GM18870 (cell line): ENCODE data around the gene ARID1B.
A peak's percentile ranks its signal among the peaks of the same experiment; 100 is the strongest.
"Not testable (repeated sequence)": the region's sequence is repeated elsewhere in the genome, so short reads cannot be mapped to it uniquely, and the experiment has no call there.

Source experiments
- ATAC-seq: cut with Tn5 transposase; IDR thresholded peaks from one replicate; pipeline ENCODE4 v1.9.1; 2021; ENCODE audit warnings: moderate library complexity; ENCODE audit not compliant: unreplicated experiment

Gene ARID1B

DNA sequence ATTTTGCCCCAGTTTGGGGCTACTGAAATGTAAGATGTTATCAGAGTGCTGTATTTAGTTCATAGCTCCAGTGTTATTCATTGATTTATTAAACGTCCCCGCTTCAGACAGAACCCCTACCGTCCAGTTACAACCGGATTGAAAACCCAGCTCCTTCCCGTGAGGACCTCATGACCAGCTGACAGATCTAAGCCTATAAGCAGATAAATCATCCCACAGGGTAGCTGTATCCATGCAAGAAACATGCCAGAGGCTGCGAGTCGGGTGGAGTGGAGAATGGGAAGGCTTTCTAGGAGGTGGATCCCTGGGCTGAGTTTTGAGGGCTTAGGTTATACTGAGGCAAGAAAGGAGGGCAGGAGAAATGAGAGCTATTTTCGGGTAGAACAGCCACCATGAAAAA lies 260.0 kb downstream of the ARID1B start:
- ATAC-seq: no peak

DNA sequence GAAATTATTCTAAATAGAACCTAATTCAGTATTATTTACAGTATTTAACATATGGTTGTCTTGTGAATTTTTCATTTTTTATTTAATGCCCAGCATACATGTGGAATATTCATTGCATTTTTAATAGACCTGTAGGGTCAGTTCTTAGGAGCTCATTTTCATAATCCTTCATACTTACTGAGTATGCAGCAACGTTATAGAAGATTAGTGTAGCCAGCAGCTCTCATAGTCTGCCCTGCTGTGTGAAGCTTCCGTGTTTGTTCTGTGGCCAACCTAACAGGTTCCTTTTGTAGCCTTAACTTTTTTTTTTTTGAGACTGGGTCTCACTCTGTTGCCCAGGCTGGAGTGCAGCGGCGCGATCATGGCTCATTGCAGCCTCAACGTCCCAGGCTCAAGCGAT lies 261.4 kb downstream of the ARID1B start:
- no peak for ATAC-seq

GRCh38 chr6:157039639-157040038 lies 262.5 kb downstream of the ARID1B start:
- ATAC-seq: not testable (repeated sequence)

DNA sequence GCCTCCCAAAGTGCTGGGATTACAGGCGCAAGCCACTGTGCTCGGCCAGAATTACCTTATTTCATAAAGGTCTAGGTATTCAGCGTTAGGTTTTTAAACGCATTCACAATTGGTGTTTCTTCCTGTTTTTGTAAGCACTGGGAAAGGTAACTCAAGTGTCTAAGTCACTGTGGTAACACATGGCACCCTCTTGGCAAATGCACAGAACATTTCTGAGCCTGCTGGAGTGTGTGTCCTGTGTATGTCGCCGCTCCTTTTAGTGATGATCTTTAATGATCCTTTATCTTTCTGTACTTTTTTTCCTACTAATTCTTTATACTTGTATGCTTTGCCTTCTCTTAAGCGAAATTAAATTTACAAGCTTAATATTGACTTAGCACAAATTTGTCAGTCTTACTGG lies 263.0 kb downstream of the ARID1B start:
- no peak for ATAC-seq

GRCh38 chr6:157045831-157046454 lies 268.8 kb downstream of the ARID1B start:
- no peak for ATAC-seq

GRCh38 chr6:157046776-157047175 lies 269.6 kb downstream of the ARID1B start:
- ATAC-seq: no peak

GRCh38 chr6:157047328-157047727 lies 270.1 kb downstream of the ARID1B start:
- no peak for ATAC-seq

GRCh38 chr6:157047951-157048350 lies 270.8 kb downstream of the ARID1B start:
- no peak for ATAC-seq

DNA sequence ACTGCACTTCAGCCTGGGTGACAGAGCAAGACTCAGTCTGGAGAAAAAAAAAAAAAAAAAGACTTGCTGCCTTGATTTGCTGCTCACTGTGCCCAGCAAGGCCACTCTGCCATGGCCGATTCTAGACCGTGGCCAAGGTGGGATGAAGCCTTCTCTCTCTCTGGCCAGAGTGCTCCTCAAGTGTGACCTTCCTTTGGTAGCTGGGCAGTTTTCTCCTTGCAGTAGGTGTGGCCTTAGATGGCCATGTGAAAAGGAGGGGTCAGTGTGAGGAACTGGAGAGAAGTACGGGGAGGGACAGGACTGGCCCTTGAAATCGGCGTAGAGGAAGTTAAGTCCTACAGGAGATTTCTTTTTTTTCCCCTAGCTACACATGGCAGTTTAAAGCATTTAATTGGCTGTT lies 272.0 kb downstream of the ARID1B start:
- ATAC-seq: no peak

- no peak for ATAC-seq
Measured at GRCh38 chr6:157050537-157051265, 273.5 kb downstream of the ARID1B start.

- ATAC-seq: peak; percentile 75
Measured at GRCh38 chr6:157054531-157054979, 277.4 kb downstream of the ARID1B start.

DNA sequence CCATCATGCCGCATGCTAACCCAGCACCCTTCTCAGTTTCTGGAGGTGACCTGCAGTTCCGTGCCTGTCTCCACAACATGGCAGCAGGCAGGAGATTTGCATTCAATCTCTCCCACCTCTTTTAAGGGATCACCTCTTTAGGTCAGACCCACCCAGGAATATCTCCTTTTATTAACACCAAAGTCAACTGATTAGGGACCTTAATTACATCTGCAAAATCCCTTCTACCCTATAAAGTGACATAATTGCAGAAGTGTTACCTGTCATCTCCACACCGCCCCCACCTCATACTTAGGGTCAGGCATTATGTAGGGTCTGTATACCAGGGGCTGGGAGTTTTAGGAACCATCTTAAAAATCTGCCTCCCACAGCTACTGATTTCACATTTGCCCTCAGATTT lies 278.7 kb downstream of the ARID1B start:
- ATAC-seq: no peak

GRCh38 chr6:157056275-157056674 lies 279.1 kb downstream of the ARID1B start:
- ATAC-seq: no peak

GRCh38 chr6:157058574-157058973 lies 281.4 kb downstream of the ARID1B start:
- ATAC-seq: no peak

- ATAC-seq: no peak
Measured at GRCh38 chr6:157059781-157060180, 282.6 kb downstream of the ARID1B start.

DNA sequence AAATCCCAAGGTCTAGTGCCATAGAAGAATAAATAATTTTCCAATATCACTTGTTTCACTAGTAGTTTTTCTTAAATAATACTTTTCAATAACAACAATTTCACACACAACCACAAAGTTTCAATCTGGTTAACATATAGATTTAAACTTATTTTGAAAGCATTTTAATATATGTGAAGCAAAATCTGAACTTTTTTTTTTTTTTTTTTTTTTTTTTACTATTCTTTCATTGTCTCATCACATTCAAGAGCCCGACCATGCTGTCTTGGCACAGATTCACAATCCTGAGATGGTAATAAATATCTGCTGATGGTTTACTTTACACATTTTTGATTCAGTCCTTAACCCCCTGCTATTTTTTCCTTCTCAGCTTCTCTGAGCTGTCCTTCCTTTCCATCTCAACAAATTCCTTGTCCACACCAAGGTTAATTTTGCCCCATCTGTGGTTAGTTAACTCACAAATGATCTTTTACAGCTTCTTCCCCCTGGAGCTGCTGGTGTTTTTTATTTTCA lies 283.3 kb downstream of the ARID1B start:
- ATAC-seq: no peak

DNA sequence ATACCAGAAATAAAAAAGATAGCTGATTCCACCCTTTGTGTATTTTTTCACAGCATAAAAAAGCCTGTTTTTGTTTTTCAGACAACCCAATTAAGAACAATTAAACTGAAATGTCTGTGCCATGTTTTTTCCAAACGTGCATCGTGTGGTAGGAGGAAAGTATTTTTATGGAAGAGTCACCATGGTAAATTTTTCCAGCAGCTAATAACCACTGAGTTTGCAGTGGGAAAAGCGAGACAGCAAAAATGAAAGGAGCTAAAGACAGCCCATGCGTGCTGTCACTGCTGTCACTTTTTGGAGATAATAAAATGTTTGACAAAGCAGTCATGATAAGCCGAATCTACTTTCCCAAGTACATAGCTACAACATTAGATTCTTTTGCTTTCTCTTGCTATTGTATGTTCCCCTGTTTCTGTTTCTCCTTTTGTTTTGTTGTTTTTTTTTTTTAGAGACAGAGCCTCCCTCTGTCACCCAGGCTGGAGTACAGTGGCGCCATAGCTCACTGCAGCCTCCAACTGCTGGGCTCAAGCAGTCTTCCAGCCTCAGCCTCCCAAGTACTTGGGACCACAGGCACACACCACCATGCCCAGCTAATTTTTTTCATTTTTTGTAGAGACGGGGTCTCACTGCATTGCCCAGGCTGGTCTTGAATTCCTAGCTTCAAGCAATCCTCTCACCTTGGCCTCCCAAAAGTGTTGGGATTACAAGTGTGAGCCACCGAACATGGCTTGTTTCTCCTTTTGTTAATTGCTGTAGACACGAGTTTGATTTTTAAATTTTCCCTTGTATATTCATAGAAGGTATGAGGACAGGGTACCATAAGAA lies 284.8 kb downstream of the ARID1B start:
- no peak for ATAC-seq

- ATAC-seq: no peak
Measured at GRCh38 chr6:157063176-157063905, 286.2 kb downstream of the ARID1B start.

DNA sequence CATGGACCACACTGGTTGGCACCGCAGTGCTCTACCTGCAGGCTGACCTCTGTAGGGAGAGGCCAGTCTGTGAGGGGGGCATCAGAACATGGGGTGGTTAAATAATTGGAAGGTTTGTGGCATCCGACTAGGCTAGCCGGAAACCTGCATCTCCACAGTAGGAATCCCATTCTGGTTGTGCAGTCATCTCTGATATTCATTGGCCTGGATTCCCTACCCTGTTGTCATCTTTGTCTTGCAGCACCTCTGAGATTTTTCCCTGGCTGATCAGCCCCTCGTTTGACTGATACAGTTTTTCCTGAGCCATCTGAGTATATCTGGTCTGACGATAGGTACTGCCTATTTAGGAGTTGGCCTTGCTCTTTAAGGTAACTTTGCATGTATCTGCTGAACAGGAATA lies 286.7 kb downstream of the ARID1B start:
- ATAC-seq: no peak

- ATAC-seq: no peak
Measured at GRCh38 chr6:157064502-157064901, 287.3 kb downstream of the ARID1B start.

DNA sequence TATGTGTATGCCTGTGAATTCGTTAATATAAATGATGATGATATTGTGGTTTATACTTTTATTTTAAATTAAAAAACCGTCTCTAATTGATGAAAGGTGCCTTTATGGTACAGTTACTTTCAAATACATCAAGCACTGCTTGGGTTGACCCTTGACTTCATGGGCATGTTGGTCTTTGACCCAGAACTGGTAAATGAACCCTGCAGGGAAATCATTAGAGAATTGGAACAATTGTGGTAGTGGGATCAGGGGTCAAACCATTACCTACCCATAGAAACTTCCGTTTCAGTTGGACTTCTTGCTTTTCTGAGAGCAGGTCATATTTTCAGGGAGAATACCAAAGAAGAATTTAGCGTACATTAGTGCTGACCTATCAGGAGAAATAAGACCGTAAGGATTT lies 288.2 kb downstream of the ARID1B start:
- no peak for ATAC-seq
